GM12801 (cell line): ENCODE data around the gene KNDC1.

ENCODE experiments used
- TF ChIP-seq, protein P1 (sequence below): IDR thresholded peaks from one replicate; pipeline ENCODE4 v1.5.1; 2011; ENCODE audit warnings: control low read depth; ENCODE audit not compliant: insufficient read length; ENCODE audit errors: extremely low read depth

The KNDC1 gene

GRCh38 chr10:133218891-133219290 lies 58.9 kb downstream of the KNDC1 start:
- TF ChIP-seq, protein P1, sequence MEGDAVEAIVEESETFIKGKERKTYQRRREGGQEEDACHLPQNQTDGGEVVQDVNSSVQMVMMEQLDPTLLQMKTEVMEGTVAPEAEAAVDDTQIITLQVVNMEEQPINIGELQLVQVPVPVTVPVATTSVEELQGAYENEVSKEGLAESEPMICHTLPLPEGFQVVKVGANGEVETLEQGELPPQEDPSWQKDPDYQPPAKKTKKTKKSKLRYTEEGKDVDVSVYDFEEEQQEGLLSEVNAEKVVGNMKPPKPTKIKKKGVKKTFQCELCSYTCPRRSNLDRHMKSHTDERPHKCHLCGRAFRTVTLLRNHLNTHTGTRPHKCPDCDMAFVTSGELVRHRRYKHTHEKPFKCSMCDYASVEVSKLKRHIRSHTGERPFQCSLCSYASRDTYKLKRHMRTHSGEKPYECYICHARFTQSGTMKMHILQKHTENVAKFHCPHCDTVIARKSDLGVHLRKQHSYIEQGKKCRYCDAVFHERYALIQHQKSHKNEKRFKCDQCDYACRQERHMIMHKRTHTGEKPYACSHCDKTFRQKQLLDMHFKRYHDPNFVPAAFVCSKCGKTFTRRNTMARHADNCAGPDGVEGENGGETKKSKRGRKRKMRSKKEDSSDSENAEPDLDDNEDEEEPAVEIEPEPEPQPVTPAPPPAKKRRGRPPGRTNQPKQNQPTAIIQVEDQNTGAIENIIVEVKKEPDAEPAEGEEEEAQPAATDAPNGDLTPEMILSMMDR: no peak

DNA sequence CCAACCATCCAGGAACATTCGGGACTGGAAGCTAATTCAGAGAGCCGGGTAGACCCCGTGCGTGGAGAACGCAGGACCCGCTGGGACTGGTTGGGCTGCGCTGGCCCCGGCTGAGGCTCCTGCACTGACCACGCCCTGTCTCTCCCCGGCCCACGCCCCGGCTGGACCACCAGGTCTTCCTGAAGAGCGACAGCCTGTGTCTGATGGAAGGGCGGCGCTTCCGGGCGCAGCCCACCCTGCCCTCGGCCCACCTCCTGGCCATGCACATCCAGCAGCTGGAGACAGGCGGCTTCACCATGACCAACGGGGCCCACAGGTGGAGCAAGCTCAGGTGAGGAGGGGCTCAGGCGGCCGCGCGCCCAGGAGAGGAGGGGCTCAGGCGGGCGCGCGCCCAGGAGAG lies 59.8 kb downstream of the KNDC1 start:
- TF ChIP-seq, protein P1: no peak

- TF ChIP-seq, protein P1: no peak
Observed at GRCh38 chr10:133221331-133221730, 61.3 kb downstream of the KNDC1 start.

DNA sequence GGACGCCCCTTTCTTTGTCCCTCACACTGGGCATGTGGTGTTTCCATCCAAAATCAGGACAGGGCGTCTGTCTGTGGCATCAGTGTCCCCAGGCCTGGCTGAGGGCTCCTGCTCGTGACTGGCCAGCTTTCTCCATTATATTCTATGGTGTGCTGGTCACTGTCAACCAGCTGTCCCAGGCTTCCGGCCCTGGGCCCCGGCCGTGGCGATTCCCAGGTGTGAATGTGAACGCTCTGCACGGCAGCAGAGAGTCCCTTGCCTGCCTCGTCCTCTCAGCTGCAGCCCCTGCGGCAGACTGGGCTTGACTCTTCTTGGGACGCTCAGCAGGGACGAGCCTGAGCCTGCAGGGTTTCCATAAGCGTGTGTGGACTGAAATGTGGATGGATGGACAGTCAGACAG lies 64.1 kb downstream of the KNDC1 start:
- TF ChIP-seq, protein P1: no peak

DNA sequence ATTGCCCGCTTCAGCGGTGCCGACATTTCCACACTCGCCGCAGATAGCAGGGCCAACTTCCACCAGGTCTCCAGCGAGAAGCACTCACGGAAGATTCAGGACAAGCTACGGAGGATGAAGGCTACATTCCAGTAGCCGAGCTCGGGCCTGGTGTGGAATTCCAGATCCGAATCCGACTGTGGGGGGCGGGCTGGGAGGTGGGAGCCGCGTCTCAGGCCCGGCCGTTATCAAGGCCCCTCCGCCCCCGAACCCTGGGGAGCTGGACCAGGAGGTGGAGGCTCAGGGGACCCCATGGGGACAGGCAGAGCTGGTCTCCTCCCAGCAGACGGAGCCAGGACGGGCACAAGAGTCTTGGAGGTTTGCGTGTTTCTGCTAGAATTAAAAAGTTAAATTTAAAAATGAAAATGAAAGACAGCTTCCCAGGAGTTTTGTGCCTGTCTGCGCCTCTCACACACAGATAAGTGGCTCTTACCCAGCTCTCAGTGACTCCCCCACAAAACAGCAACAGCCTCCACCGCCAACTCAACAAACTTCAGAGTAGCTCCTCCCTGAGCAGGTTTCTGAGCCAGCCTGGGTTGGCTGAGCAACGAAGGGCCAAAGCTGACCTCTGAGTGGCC lies 64.8 kb downstream of the KNDC1 start:
- TF ChIP-seq, protein P1: no peak

GRCh38 chr10:133225707-133226191 lies 65.7 kb downstream of the KNDC1 start:
- TF ChIP-seq, protein P1: no peak

- TF ChIP-seq, protein P1: no peak
Observed at GRCh38 chr10:133226251-133226808, 66.3 kb downstream of the KNDC1 start.

DNA sequence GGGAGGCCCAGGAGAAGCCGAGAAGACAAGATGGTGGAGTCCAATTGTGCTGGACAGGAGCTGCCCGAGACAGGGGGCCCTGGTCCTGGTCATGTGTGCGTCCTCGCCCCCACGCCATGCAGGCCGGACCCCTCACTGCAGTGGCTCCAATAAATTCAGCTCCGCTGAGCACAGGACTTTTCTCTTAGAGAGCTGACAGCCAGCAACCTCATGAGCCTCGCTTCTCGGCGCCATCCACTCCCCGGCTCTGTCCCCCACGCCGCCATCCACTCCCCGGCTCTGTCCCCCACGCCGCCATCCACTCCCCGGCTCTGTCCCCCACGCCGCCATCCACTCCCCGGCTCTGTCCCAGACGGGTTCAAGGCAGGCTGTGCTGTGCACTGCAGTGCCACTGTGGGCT lies 67.2 kb downstream of the KNDC1 start:
- TF ChIP-seq, protein P1: no peak
